GM18867 (cell line): ENCODE measurements around the gene ULK2.
"Not testable (repeated sequence)": the region's sequence is repeated elsewhere in the genome, so short reads cannot be mapped to it uniquely, and the experiment has no call there.

Experiments
- ATAC-seq: cut with Tn5 transposase; IDR thresholded peaks from one replicate; pipeline ENCODE4 v1.9.1; 2021; ENCODE audit warnings: mild to moderate bottlenecking, moderate library complexity; ENCODE audit not compliant: unreplicated experiment

ULK2 gene

GRCh38 chr17:19867329-19868078 is at the start of gene ULK2:
TSS of gene ULK2 (minus strand) at chr17:19867936. CDS start at chr17:19867417, 519 bp downstream.
- peak; percentile 49 for ATAC-seq

GRCh38 chr17:19915245-19915978 is 47.7 kb upstream of the ULK2 start:
- ATAC-seq: no peak

- no peak for ATAC-seq
Observed at GRCh38 chr17:19911033-19911432, 43.3 kb upstream of the ULK2 start.

GRCh38 chr17:19909139-19909538 is 41.4 kb upstream of the ULK2 start:
- ATAC-seq: no peak

GRCh38 chr17:19905502-19905901 is 37.8 kb upstream of the ULK2 start:
- ATAC-seq: no peak

GRCh38 chr17:19904924-19905323 is 37.2 kb upstream of the ULK2 start:
- ATAC-seq: no peak

- no peak for ATAC-seq
Observed at GRCh38 chr17:19904412-19904811, 36.7 kb upstream of the ULK2 start.

- ATAC-seq: no peak
Observed at GRCh38 chr17:19900809-19901208, 33.1 kb upstream of the ULK2 start.

GRCh38 chr17:19897903-19898302 is 30.2 kb upstream of the ULK2 start:
- ATAC-seq: no peak

- ATAC-seq: no peak
Observed at GRCh38 chr17:19897090-19897837, 29.5 kb upstream of the ULK2 start.

GRCh38 chr17:19896679-19897078 is 28.9 kb upstream of the ULK2 start:
- no peak for ATAC-seq

- not testable (repeated sequence) for ATAC-seq
Observed at GRCh38 chr17:19890554-19890953, 22.8 kb upstream of the ULK2 start.

- ATAC-seq: not testable (repeated sequence)
Observed at GRCh38 chr17:19890001-19890400, 22.3 kb upstream of the ULK2 start.

GRCh38 chr17:19886116-19886515 is 18.4 kb upstream of the ULK2 start:
- ATAC-seq: no peak

- no peak for ATAC-seq
Observed at GRCh38 chr17:19883537-19884215, 15.9 kb upstream of the ULK2 start.

GRCh38 chr17:19880393-19880792 is 12.7 kb upstream of the ULK2 start:
- ATAC-seq: no peak

GRCh38 chr17:19877364-19877945 is 9.7 kb upstream of the ULK2 start:
- no peak for ATAC-seq

GRCh38 chr17:19876529-19877161 is 8.9 kb upstream of the ULK2 start:
- ATAC-seq: no peak

GRCh38 chr17:19874256-19874655 is 6.5 kb upstream of the ULK2 start:
- ATAC-seq: no peak

GRCh38 chr17:19873346-19873745 is 5.6 kb upstream of the ULK2 start:
- ATAC-seq: no peak
